K562 (cell line): Measurements from ENCODE around the gene DCUN1D1. TPM values are rescaled to one million over a fixed set of nuclear protein-coding genes. Genes with fewer than 3 reads are reported as not detected.
A peak's percentile ranks its signal among the peaks of the same experiment; 100 is the strongest.

Experiments used
- ATAC-seq: fragments of 200-7000 bp; cut with Tn5 transposase; 3 replicates; pipeline ENCODE4 v1.9.1; 2020; ENCODE audit warnings: moderate library complexity
- BruUV-seq: library from RNA; stranded (reverse); fragments of 400-500 nt; replicated peaks from 2 replicates; lab custom pipeline; 2021; lab: Mats Ljungman, UMichigan
- CTCF ChIA-PET: fragments of 300-600 bp; formaldehyde crosslinking; extraction: SDS; loops from one replicate; lab custom pipeline; 2021; ENCODE audit warnings: low intra/inter-chr PET ratio; lab: Yijun Ruan, JAX
- POLR2A ChIA-PET: fragments of 300-600, 350-650 bp; sonication (Branson Sonifier 250); formaldehyde crosslinking; extraction: SDS; loops from one replicate; lab custom pipeline; 2021; ENCODE audit warnings: antibody characterized with exemption, inconsistent platforms; lab: Yijun Ruan, JAX
- DNase-seq, 4 experiments: peaks; one replicate each; pipeline versions ENCODE4 v3.0.0 to v3.0.0-alpha.2; 2011 to 2018; ENCODE audit warnings: low spot score in 3 of 4, mixed read lengths in 3 of 4; ENCODE audit errors: extremely low read depth in 1 of 4
- FAIRE-seq: peaks from 2 replicates; lab custom pipeline; 2011; peaks lifted over from hg19 to GRCh38; lab: Jason Lieb, UNC
- H2AFZ ChIP-seq: 2 replicates; pipeline ENCODE4 v1.6.0; 2011; ENCODE audit warnings: low read depth, low read length, control low read depth, inconsistent platforms
- H3K27ac ChIP-seq: fragments of 200-600 bp; 3 replicates; pipeline ENCODE4 v1.8.0; 2011; ENCODE audit warnings: low read depth, mild to moderate bottlenecking, control low read depth, inconsistent platforms, low read length, moderate library complexity, mixed read lengths; ENCODE audit errors: extremely low read depth
- H3K27me3 ChIP-seq, 2 experiments: fragments of 300-600 bp in 1 of 2; 2 replicates in 1 of 2; 3 replicates in 1 of 2; pipeline versions ENCODE4 v1.6.0 to v1.8.0; 2011; ENCODE audit warnings: inconsistent platforms in 2 of 2, low read length in 2 of 2, mild to moderate bottlenecking in 1 of 2, mixed read lengths in 1 of 2, moderate library complexity in 1 of 2; ENCODE audit not compliant: control insufficient read depth in 2 of 2, insufficient read depth in 2 of 2
- H3K36me3 ChIP-seq: fragments of 300-600 bp; 3 replicates; pipeline ENCODE4 v1.8.0; 2011; ENCODE audit warnings: mild to moderate bottlenecking, low read length, inconsistent platforms; ENCODE audit not compliant: control insufficient read depth, insufficient read depth
- H3K4me1 ChIP-seq, 2 experiments: fragments of 200-600 bp in 1 of 2; replicated peaks in 1 of 2; 2 replicates in 1 of 2; 3 replicates in 1 of 2; pipeline versions ENCODE4 v1.5.1 to v1.8.0; 2011; ENCODE audit warnings: inconsistent platforms in 2 of 2, low read length in 2 of 2, mild to moderate bottlenecking in 1 of 2, mixed read lengths in 1 of 2, moderate library complexity in 1 of 2; ENCODE audit not compliant: control insufficient read depth in 2 of 2, insufficient read depth in 2 of 2
- H3K4me2 ChIP-seq: 2 replicates; pipeline ENCODE4 v1.6.1; 2011; ENCODE audit warnings: low read length, control low read depth, inconsistent platforms, mixed read lengths; ENCODE audit not compliant: insufficient read depth
- H3K4me3 ChIP-seq: fragments of 200-600 bp; sonication (generic), shearing (Covaris generic); 2 replicates; pipeline ENCODE4 v1.5.1; 2016; ENCODE audit warnings: control low read depth, inconsistent platforms
- H3K79me2 ChIP-seq: fragments of 200-600 bp; 3 replicates; pipeline ENCODE4 v1.8.0; 2011; ENCODE audit warnings: low read length, inconsistent platforms; ENCODE audit not compliant: control insufficient read depth, insufficient read depth
- H3K9ac ChIP-seq, 2 experiments: 2 replicates each; pipeline versions ENCODE4 v1.6.0 to v1.6.1; 2011; ENCODE audit warnings: low read depth in 2 of 2, low read length in 2 of 2, control low read depth in 1 of 2, inconsistent platforms in 1 of 2, mild to moderate bottlenecking in 1 of 2, mixed read lengths in 1 of 2; ENCODE audit not compliant: insufficient read depth in 1 of 2
- H3K9me1 ChIP-seq: one replicate; pipeline ENCODE4 v1.6.0; 2011; ENCODE audit warnings: inconsistent platforms, mild to moderate bottlenecking, low read length, moderate library complexity; ENCODE audit not compliant: control insufficient read depth, insufficient read depth
- H3K9me3 ChIP-seq: replicated peaks from 2 replicates; pipeline ENCODE4 v1.5.1; 2011; ENCODE audit warnings: low read depth, low read length, inconsistent platforms; ENCODE audit not compliant: control insufficient read depth, insufficient read depth
- H4K20me1 ChIP-seq: replicated peaks from 2 replicates; pipeline ENCODE4 v1.6.1; 2011; ENCODE audit warnings: low read length, inconsistent platforms, mixed read lengths; ENCODE audit not compliant: control insufficient read depth, insufficient read depth
- ARHGAP35 ChIP-seq: fragments of 450-650 bp; IDR thresholded peaks from 2 replicates; pipeline ENCODE4 v1.6.1; 2018; ENCODE audit not compliant: partially characterized antibody
- BCL6 ChIP-seq: fragments of 250-450 bp; sonication (Bioruptor Pico); IDR thresholded peaks from 2 replicates; pipeline ENCODE4 v1.4.0; 2020
- CBX3 ChIP-seq, 2 experiments: IDR thresholded peaks; 1 replicate in 1 of 2; 2 replicates in 1 of 2; pipeline ENCODE4 v1.6.1; 2012; ENCODE audit warnings: inconsistent platforms in 2 of 2, low read length in 2 of 2, borderline replicate concordance in 1 of 2, control low read depth in 1 of 2
- HDAC6 ChIP-seq: IDR thresholded peaks from 2 replicates; pipeline ENCODE4 v1.6.1; 2012; ENCODE audit warnings: low read depth, mild to moderate bottlenecking, control low read depth, inconsistent platforms, low read length, moderate library complexity
- KDM1A ChIP-seq, 2 experiments: fragments of 450-650 bp; IDR thresholded peaks; 2 replicates each; pipeline ENCODE4 v1.6.1; 2016; ENCODE audit warnings: mild to moderate bottlenecking in 2 of 2
- MXD1 ChIP-seq: fragments of 250-450 bp; sonication (Bioruptor Pico); IDR thresholded peaks from 2 replicates; pipeline ENCODE4 v1.8.0; 2021; ENCODE audit warnings: borderline replicate concordance, mild to moderate bottlenecking, moderate library complexity; ENCODE audit not compliant: poor library complexity, severe bottlenecking
- PPARD ChIP-seq: fragments of 250-450 bp; sonication (Bioruptor Pico); IDR thresholded peaks from 2 replicates; pipeline ENCODE4 v1.8.0; 2022; ENCODE audit warnings: inconsistent platforms, mild to moderate bottlenecking, moderate library complexity
- PTRF ChIP-seq: fragments of 450-650 bp; IDR thresholded peaks from 2 replicates; pipeline ENCODE4 v1.6.1; 2016; ENCODE audit warnings: mild to moderate bottlenecking, missing genetic modification characterization, missing compliant biosample characterization
- RB1 ChIP-seq: fragments of 450-650 bp; IDR thresholded peaks from 2 replicates; pipeline ENCODE4 v1.6.1; 2017; ENCODE audit warnings: low read depth, mild to moderate bottlenecking
- RNF2 ChIP-seq: sonication (generic); IDR thresholded peaks from 2 replicates; pipeline ENCODE4 v1.6.1; 2016
- SIN3B ChIP-seq: fragments of 450-650 bp; IDR thresholded peaks from 2 replicates; pipeline ENCODE4 v1.6.1; 2017; ENCODE audit warnings: low read depth, mild to moderate bottlenecking, moderate library complexity
- ZNF583 ChIP-seq: fragments of 250-450 bp; sonication (Bioruptor Pico); IDR thresholded peaks from 2 replicates; pipeline ENCODE4 v1.4.0; 2020
- ZNF75A ChIP-seq: fragments of 450-650 bp; formaldehyde crosslinking; IDR thresholded peaks from 2 replicates; pipeline ENCODE4 v1.4.0; 2020; ENCODE audit warnings: mild to moderate bottlenecking
- ZNF79 ChIP-seq: fragments of 250-450 bp; sonication (Bioruptor Pico); IDR thresholded peaks from 2 replicates; pipeline ENCODE4 v1.4.0; 2020; ENCODE audit warnings: low read depth, mild to moderate bottlenecking, moderate library complexity
- WGBS: fragments of 100-300 bp; shearing (Covaris generic); methylation state at CpG from one replicate; pipeline ENCODE4 v1.1.6; 2016; ENCODE audit warnings: low coverage, mixed read lengths; ENCODE audit not compliant: insufficient coverage; ENCODE audit errors: missing lambda C conversion rate; 5-methylcytosine and 5-hydroxymethylcytosine counted together
- in situ Hi-C: fragments of 300-500 bp; cut with MboI; formaldehyde crosslinking; loops from 4 replicates; pipeline ENCODE4 v1.15.0; 2018; ENCODE audit warnings: inconsistent platforms, mixed read lengths
- intact Hi-C: fragments of 100-400 bp; cut with micrococcal nuclease; formaldehyde crosslinking; loops from 2 replicates; pipeline ENCODE4 v1.14.2; 2022
- polyA plus RNA-seq, 8 experiments: library from polyadenylated mRNA; depleted of rRNA in 4 of 8; stranded (reverse) in 5 of 8; unstranded in 3 of 8; fragments of >200 nt; fragmentation: Nextera tagmentation in 2 of 8; fragmentation: Illumina TruSeq in 1 of 8; extraction: Ambion mirVana in 2 of 8; extraction: Trizol in 1 of 8; gene quantifications; 2 replicates each; pipeline versions ENCODE4 v1.2.1 to v1.2.3, GENCODE V29; 2011 to 2014; ENCODE audit warnings: inconsistent platforms in 1 of 8, missing spikeins in 1 of 8
- total RNA-seq, 7 experiments: library from RNA; depleted of rRNA in 6 of 7; stranded (reverse); fragments of >200 nt in 6 of 7; fragmentation: Illumina TruSeq in 2 of 7; extraction: Trizol in 2 of 7; gene quantifications; 2 replicates each; pipeline versions ENCODE4 v1.2.1 to v1.2.3, GENCODE V29; 2011 to 2021; ENCODE audit warnings: low replicate concordance in 1 of 7
- TF ChIP-seq, protein P1 (sequence below): sonication (generic); formaldehyde crosslinking; IDR thresholded peaks from 2 replicates; pipeline ENCODE4 v1.8.0; 2023; ENCODE audit warnings: mild to moderate bottlenecking, missing genetic modification reagents
- TF ChIP-seq, protein P2 (sequence below): IDR thresholded peaks from 2 replicates; pipeline ENCODE4 v1.6.1; 2012; ENCODE audit warnings: low read depth, low read length, improper control_type of control experiment, borderline replicate concordance

Gene DCUN1D1
- total and polyA plus RNA-seq, 9 of the 15 experiments (the other 6 are each of a cell fraction or from before 2014, with no cell fraction given), result 11.4 to 46.8 (median 28.2) TPM

- H3K9me3 ChIP-seq, result no peaks in the 10 kb centered on the region
- no peaks in the 10 kb centered on the region for H3K27me3 ChIP-seq
- peaks cover 99% of the 10 kb centered on the region for H3K79me2 ChIP-seq
- H3K27ac ChIP-seq, result no peak overlapping the region
- FAIRE-seq, result no peak
- peaks cover 15 to 53% of the 10 kb centered on the region in 2 experiments for H3K4me1 ChIP-seq
- no peak overlapping the region for H3K4me2 ChIP-seq
- 0 out of 2 replicates have a peak, but pooled peaks cover 3% of the 10 kb centered on the region for H4K20me1 ChIP-seq
- intact Hi-C loops (no loop called here), in situ Hi-C loops (no loop called here)
- ATAC-seq, result no peak
- H2AFZ ChIP-seq, result no peak overlapping the region
- ChIA-PET CTCF (interaction anchor here (0.6 kb wide), 1 partner anchor 250 kb away, joined by 4 read pairs; no protein-coding TSS in a partner anchor), POLR2A (interaction anchor here (1.1 to 1.4 kb wide), 2 partner anchors 10 to 61 kb away, joined by 3 read pairs; no protein-coding TSS in a partner anchor)
- peaks cover 4% of the 10 kb centered on the region; the same call in 1 of the 3 replicates for H3K36me3 ChIP-seq
- H3K9me1 ChIP-seq, result peaks cover 5% of the 10 kb centered on the region
- WGBS, result 60% methylated on average over 6 of the region's 6 CpGs
- peak overlapping the region in 1 of 2 experiments; percentile 78; a peak in 1 of 4 replicates for H3K9ac ChIP-seq
- H3K4me3 ChIP-seq, result no peak overlapping the region
- TF ChIP-seq ZNF79 (CRISPR knock-in tag), result no peak
- TF ChIP-seq PPARD (CRISPR knock-in tag), result no peak
- no peak for TF ChIP-seq KDM1A (IDR thresholded peaks at IDR 0.05)
- TF ChIP-seq ARHGAP35, result no peak
- no peak for TF ChIP-seq SIN3B
- TF ChIP-seq RB1, result no peak
- TF ChIP-seq PTRF (tag), result no peak
- no peak for TF ChIP-seq BCL6 (CRISPR knock-in tag)
- no peak for TF ChIP-seq HDAC6
- no peak for TF ChIP-seq CBX3 (IDR thresholded peaks at IDR 0.05; ENCODE audit: borderline replicate concordance in 1 of 2, low read length in 2 of 2)
- no peak for TF ChIP-seq MXD1 (CRISPR knock-in tag)
- TF ChIP-seq, protein P1, sequence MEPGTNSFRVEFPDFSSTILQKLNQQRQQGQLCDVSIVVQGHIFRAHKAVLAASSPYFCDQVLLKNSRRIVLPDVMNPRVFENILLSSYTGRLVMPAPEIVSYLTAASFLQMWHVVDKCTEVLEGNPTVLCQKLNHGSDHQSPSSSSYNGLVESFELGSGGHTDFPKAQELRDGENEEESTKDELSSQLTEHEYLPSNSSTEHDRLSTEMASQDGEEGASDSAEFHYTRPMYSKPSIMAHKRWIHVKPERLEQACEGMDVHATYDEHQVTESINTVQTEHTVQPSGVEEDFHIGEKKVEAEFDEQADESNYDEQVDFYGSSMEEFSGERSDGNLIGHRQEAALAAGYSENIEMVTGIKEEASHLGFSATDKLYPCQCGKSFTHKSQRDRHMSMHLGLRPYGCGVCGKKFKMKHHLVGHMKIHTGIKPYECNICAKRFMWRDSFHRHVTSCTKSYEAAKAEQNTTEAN (CRISPR knock-in tag), result no peak
- TF ChIP-seq, protein P2, sequence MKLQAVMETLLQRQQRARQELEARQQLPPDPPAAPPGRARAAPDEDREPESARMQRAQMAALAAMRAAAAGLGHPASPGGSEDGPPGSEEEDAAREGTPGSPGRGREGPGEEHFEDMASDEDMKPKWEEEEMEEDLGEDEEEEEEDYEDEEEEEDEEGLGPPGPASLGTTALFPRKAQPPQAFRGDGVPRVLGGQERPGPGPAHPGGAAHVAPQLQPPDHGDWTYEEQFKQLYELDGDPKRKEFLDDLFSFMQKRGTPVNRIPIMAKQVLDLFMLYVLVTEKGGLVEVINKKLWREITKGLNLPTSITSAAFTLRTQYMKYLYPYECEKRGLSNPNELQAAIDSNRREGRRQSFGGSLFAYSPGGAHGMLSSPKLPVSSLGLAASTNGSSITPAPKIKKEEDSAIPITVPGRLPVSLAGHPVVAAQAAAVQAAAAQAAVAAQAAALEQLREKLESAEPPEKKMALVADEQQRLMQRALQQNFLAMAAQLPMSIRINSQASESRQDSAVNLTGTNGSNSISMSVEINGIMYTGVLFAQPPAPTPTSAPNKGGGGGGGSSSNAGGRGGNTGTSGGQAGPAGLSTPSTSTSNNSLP, result no peak
- TF ChIP-seq ZNF583 (CRISPR knock-in tag), result no peak
- TF ChIP-seq ZNF75A (CRISPR knock-in tag), result no peak
- TF ChIP-seq RNF2, result no peak
- TF ChIP-seq, all 486 proteins: peak for 0
- no peak for DNase-seq
- BruUV-seq, result no TSS peak
These were observed 8.0 kb downstream of the DCUN1D1 start for GRCh38 chr3:182972387-182972786.
